GM20000 (cell line): ENCODE data around the gene ENTPD1.

ENCODE experiments used
- DNase-seq: peaks from one replicate; pipeline ENCODE4 v3.0.0; 2012; ENCODE audit warnings: low spot score
- TF ChIP-seq, protein P1 (sequence below): IDR thresholded peaks from 2 replicates; pipeline ENCODE4 v1.5.1; 2012; ENCODE audit warnings: mild to moderate bottlenecking, control low read depth; ENCODE audit errors: extremely low read depth, missing control alignments

ENTPD1 gene

GRCh38 chr10:95785942-95786669, 30.1 kb downstream of the ENTPD1 start:
- DNase-seq, result no peak
- TF ChIP-seq, protein P1, sequence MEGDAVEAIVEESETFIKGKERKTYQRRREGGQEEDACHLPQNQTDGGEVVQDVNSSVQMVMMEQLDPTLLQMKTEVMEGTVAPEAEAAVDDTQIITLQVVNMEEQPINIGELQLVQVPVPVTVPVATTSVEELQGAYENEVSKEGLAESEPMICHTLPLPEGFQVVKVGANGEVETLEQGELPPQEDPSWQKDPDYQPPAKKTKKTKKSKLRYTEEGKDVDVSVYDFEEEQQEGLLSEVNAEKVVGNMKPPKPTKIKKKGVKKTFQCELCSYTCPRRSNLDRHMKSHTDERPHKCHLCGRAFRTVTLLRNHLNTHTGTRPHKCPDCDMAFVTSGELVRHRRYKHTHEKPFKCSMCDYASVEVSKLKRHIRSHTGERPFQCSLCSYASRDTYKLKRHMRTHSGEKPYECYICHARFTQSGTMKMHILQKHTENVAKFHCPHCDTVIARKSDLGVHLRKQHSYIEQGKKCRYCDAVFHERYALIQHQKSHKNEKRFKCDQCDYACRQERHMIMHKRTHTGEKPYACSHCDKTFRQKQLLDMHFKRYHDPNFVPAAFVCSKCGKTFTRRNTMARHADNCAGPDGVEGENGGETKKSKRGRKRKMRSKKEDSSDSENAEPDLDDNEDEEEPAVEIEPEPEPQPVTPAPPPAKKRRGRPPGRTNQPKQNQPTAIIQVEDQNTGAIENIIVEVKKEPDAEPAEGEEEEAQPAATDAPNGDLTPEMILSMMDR, result no peak

DNA sequence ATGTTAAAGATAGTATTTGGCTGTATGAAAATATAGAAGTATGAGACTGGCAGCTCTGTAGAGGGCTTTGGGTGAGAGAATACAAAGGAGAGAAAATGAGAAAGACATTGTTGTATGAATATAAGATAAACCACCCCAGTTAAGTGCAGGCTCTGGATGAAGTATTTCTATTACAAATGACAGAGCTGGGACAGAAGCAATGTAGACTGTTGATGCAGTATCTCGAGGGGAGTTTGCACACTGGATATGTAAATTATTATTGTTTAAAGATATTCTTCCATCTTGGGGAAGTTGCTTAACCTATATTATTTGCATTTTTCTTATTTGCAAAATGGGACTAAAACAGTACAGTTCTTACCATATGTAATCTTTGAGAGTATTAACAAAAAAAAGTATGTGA, 31.5 kb downstream of the ENTPD1 start:
- TF ChIP-seq, protein P1, result no peak
- no peak for DNase-seq

DNA sequence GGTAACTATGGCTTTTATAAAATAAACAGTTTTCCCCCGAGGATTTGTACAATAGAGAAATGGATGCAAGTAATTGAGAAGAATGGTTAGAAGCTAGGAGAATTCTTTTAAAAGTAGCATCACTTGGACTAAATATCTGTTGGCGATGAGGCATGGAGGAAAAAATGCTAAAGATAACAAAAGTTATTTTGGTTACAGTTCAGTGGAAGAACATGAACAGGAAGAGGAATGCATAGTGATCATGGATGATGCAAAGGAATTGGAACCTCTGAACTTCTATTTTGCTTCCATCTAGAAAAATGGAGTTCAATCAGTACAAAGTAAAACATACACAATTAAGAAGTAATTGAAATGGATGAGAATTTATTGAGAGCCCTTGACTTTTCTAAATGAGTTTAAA, 32.9 kb downstream of the ENTPD1 start:
- TF ChIP-seq, protein P1, result no peak

GRCh38 chr10:95789902-95790301, 33.9 kb downstream of the ENTPD1 start:
- TF ChIP-seq, protein P1, result no peak
- DNase-seq, result no peak

More for the DNA sequence above, 32.9 kb downstream of the ENTPD1 start:
- no peak for DNase-seq

- TF ChIP-seq, protein P1, result no peak
- DNase-seq, result no peak
These were observed 35.0 kb downstream of the ENTPD1 start for GRCh38 chr10:95790982-95791381.

GRCh38 chr10:95791425-95791979, 35.5 kb downstream of the ENTPD1 start:
- TF ChIP-seq, protein P1, result no peak
- DNase-seq, result no peak

DNA sequence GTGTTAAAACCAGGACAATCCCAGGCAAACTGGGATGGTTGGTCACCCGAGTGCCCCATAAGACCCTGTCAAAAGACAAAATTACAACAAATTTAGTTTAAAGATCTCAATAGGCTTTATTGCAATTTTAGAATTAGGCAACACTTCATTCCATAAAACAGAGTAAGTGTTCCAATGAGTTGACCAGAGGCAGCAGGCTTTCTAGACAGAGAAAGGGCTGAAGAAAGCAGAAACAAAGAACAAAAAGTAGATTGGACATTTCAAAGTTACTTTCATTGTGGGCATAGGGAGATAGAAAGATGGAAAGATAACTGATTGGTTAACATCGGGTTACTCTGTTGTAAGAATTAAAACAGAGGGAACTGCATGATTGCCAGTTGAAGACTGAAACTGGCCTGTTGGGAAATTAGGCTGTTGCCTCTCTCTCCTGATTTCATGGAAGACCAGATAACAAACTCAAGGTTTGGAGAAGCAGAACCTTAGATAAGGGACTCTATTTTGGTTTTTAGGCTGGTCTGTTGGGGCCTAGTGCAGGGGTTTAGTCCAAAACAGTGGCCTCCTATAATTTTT, 36.3 kb downstream of the ENTPD1 start:
- DNase-seq, result no peak
- TF ChIP-seq, protein P1, result no peak
